HT1080 (cell line): Measurements from ENCODE around the gene PRPF4. TPM values are rescaled to one million over a fixed set of nuclear protein-coding genes. Genes with fewer than 3 reads are reported as not detected.
"Not testable (repeated sequence)": the region's sequence is repeated elsewhere in the genome, so short reads cannot be mapped to it uniquely, and the experiment has no call there.

ENCODE experiments used
- DNase-seq: peaks from one replicate; pipeline ENCODE4 v3.0.0-alpha.2; 2015; ENCODE audit warnings: low read depth
- total RNA-seq: library from RNA; depleted of rRNA; stranded (reverse); fragments of >200 nt; shearing (Covaris generic); gene quantifications from 2 replicates; pipeline ENCODE4 v1.2.3, GENCODE V29; 2014

PRPF4 gene
- total RNA-seq, 1 experiment from 2014 or later, result 98.4 TPM

DNA sequence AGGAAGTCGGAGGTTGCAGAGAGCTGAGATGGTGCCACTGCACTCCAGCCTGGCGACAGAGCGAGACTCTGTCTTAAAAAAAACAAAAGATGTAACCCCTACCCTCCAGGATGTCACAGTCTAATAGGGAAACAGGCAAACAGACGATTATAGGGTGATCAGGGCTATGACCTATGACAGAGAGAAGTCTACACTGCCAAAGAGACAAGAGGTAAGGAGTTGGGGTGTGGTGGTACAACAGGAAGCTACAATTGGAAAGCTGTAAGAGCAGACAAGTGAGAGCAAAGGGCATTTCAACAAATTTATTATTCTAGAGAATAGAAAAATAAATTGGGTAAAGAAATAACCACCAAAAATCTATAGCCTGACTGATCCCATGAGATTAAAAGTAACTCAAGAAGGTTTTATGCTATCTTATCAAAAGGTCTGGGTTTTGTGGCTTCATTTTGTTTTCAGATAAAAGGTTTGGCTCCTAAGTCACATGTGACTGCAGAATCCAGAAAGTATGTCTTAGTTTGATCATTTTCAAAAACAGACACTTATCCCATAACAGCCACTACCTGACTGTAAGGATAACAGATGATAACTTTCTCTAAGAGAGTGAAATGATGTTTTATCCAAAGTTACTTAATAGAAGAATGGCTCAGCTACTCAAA lies 7.4 kb upstream of the PRPF4 start:
- DNase-seq, result no peak

DNA sequence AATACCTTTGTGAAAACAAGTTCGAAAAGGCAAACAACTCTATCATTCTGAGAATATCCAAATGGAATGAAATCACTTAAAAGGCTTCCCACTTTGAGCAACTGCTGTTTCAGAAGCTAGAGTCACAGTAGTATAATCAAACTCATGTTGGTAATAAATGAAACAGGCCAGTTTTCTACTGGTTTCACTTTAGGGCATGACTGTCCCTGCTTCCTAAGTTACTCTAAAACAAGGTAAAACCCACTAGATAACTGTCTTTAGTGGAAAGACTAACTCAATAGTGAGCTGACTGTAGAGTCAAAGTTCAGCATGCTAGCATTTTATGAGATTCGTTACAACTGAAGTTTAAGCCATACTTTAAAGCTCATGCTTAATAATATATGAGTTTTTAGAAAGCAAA lies 6.1 kb upstream of the PRPF4 start:
- no peak for DNase-seq

DNA sequence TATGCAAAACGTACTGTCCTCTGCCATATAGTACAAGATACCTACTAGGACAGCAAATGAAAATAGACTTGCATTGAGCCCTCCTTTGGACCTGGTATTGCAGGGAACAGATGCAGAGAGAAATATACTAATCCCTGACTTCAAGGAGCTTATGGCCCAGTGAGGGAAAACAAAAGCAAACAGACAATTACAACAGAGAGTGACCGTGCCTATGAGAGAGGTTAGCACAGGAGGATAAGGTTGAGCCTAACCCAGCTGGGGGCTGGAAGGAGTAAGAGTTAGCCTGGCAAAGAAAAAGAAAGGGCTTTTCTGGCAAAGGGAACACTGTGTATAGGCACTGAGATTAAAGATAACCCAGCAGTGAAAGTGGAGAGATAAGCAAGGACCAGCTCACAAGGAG lies 5.6 kb upstream of the PRPF4 start:
- DNase-seq, result no peak

DNA sequence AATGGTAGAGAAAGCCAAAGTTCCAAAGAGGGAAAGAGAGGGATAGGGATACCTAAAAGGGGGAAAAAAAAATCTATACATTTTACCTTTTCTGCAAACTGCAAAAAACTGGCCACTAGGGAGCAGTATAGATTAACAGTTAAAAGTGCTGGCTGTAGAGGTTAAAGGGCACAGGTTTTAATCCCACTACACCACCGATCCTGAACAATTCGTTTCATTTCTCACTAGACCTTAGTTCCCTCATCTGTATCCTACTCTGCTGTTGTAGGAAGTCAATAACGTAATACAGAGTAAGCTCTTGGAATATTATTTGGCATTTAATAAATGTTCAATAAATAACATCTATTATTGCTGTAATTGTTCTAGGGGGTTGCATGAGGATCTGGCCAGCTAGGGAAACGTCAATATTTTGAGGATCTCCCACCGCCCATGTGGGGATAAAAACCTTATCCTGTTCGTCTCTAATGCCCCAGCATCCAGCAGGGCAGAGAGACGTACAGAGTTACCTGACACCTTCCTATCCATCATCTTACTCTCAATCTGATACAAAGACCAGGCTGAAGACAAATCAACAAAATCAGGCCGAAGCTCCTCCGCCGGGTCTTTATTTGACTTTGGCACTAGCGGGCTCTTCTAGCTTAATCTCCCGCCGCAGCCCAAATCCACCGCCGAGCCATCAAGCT lies 843 bp upstream of the PRPF4 start:
- DNase-seq, result peak; percentile 60

DNA sequence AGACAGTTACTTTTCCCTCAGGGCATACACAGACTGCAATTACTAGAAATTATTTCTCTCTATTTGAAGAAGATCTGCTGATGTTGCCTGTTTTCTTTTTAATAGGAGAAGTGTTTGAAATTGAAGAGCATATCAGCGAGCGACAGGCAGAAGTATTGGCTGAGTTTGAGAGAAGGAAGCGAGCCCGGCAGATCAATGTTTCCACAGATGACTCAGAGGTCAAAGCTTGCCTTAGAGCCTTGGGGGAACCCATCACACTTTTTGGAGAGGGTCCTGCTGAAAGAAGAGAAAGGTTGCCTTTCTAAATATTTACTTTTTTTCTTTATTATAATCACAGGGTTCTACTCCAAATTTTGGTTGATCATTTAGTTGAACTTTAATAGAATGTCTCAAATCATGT lies 3.4 kb downstream of the PRPF4 start:
- DNase-seq, result no peak

DNA sequence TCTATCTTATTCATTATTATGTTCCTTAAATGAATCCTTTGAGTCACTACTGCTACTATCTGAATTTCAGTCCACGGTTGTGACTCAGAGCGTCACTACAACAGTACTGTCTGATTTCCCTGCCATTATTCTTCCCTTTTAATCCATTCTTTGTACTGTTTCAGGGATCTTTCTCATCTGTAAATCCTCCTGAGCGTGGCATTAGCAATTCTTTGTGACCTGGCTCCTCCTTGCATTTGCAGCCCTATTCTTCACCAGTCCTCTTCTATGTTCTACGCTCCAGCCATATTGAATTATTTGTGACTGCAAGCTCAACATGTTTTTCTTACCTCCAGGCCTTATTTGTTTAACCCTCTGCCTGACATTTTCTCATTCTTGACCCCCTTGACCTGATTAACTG lies 5.9 kb downstream of the PRPF4 start:
- DNase-seq, result no peak

DNA sequence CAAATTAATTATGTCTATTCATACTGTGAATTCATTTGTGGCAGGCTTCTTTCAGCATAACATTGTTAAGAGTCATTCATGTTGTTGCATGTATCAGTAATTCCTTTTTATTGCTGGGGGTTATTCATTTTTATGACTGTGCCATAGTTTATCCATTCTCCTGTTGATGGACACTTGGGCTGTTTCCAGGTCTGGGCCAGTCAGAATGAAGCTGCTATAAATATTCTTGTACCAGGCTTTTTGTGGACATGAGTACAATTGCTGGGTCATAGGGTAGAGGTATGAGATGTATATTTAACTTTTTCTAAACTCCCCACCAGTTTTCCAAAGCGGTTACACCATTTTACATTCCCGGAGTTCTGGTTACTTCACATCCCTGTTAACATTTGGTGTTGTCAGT lies 13.6 kb downstream of the PRPF4 start:
- DNase-seq, result no peak

DNA sequence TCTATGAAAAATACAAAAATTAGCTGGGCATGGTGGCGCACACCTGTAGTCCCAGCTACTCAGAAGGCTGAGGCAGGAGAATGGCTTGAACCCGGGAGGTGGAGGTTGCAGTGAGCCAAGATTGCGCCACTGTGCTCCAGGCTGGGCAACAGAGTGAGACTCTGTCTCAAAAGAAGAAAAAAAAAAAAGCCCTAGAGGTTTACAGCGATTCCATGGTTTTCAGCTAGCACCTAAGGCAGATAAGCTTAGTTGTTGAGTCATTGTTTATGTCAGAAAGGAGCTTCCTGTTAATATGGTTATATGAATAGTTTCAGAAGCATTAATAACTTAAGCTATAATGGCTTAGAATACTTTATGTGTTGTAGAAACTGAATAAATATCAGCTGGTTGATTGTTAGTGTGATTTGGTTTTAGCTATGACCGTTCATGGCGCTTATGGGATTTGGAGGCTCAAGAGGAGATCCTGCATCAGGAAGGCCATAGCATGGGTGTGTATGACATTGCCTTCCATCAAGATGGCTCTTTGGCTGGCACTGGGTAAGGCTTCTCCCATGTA lies 14.7 kb downstream of the PRPF4 start:
- DNase-seq, result no peak

DNA sequence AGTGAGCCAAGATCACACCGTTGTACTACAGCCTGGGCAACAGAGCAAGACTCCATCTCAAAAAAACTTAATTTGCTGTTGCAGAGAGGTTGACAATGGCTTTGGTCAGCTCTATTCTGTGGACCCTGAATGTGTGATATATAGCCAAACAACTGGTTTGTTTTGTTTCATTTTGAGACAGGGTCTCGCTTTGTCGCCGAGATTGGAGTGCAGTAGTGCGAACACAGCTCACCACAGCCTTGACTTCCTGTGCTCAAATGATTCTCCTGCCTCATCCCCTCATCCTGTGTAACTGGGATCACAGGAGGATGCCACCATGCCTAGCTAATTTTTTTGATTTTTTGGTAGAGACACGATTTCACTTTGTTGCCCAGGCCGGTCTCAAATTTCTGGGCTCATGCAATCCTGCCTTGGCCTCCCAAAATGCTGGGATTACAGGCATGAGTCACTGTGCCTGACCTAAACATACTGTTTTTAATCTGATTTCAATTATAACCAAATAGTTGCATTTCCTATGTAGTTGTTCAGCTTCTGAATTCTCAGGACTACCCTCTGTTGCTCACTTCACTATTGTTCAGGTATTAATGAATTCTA lies 17.9 kb downstream of the PRPF4 start:
- DNase-seq, result no peak

DNA sequence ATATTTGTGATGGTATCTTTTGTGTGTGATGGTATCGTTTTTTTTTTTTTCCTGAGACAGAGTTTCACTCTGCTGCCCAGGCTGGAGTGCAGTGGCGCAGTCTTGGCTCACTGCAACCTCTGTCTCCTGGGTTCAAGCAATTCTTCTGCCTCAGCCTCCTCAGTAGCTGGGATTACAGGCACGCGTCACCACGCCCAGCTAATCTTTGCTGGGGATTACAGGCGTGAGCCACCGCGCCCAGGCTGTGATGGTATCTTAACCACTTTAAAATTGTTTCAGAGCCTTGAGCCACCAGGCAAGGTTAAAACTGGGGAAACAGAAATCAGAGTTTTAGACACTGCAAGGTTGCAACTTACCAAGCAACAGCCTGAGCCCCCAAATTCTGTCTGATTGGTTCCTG lies 20.8 kb downstream of the PRPF4 start:
- not testable (repeated sequence) for DNase-seq

DNA sequence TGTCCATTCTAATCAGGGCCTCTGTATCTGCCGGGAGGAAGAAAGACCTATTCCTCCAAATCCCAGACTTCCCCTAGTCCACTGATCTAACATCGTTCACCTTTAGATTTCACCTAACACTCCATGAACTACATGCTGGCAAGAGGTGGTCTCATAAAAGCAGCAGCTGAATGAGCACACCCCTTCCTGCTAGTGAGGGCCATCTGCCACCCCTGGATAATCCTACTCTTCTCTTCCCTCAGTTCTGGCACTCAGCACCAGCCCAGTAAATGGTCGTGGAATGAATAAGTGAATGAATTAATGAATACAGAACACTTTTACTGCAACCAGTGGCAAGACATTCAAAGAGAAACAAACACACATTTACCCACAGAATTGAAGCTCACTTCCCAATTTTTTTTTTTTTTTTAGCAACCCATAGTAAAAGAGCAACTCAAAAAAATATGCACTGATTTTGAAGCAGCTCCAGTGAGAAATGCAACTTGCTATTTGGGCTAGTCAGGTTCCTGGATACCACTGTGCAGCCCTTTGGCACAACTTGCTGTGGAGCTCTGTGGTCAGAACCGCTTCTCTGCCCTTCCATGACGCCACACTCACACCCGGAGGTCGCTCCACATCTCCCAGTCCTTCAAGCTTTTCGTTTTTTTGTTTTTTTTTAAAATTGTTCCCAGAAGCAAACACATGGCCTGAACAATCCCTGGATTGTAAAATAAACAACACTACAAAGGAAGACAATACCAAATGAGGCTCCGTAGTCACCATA lies 21.5 kb downstream of the PRPF4 start:
- no peak for DNase-seq

DNA sequence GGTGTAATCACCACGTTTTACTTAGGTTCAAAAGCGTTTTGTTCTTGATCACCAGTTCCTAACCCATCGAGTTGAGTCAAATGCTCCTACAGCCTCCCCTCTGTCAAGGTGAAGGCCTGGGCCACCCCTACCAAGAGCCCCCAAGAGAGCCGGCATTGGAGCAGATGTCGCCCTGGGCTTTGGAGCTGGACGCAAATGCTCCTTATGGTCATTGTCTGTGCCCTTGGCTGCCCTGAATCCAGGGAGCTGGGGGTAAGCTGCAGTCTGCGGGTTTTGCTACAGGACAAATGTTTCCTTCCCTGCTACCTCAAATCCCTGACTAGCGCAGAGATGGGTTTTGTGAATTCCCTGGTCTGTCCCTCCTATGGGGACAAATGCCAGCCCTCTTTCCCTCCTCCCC lies 22.9 kb downstream of the PRPF4 start:
- no peak for DNase-seq

DNA sequence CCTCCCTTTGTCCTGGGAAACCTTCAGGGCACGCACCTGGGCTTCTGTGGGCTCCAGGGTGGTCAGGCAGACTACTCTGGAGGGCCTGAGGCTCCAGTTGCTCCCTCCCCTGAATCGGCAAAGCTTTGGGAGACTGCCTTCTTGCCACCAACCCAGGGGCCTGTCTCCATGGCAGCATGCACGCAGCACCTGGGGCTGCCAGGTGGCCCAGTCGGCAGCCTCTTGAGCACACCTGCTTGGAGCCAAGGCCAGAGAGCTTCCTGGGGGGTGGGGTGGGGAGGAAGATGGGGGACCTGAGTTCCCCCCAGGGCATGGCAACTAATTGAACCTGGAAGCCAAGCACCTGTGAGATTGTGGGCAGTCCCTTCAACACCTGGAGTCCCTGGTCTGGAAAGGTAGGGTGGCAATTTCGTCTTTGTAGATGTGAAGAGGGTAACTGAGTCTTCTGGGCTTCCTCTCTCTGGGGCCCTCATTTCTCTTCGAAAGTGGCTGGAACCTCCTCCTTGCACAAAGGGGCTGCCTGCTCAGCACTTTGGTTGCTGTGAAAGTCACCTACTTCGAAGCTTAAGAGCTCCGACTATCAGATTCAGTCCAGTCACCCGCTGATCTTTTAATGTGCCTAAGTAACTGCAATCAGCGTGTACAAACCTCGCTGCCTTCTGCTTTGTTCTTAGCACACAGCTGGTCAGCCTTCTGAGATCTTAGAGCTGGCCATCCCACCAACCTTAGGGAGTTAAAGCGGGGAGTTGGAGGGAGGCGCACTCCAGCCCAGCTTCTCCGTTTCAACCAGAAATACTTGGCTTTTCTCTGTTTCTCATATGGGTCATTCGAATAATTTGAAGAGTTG lies 23.7 kb downstream of the PRPF4 start:
- no peak for DNase-seq

DNA sequence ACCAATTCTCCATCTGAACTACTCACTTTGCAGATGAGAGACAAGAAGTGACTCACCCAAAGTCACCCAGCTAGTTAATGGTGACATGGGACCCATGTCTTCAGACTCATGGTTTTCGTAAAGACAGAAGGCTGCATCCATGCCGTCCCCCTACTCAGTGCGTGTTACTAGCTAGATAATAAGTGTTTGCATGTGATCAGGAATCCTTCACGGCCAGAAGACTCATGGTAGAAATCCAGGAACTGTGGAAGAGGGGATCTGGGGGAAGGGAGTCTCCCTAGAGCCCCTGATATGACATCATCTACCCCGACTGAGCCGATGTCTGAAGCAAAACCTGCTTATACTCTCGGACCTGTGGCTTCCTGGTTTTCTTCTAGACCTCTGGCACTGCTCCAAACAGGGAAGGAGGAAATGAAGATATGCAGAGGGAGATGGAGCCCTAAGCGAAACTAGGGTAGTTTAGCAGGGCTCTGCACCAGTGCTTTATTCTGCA lies 24.4 kb downstream of the PRPF4 start:
- peak; percentile 36 for DNase-seq

DNA sequence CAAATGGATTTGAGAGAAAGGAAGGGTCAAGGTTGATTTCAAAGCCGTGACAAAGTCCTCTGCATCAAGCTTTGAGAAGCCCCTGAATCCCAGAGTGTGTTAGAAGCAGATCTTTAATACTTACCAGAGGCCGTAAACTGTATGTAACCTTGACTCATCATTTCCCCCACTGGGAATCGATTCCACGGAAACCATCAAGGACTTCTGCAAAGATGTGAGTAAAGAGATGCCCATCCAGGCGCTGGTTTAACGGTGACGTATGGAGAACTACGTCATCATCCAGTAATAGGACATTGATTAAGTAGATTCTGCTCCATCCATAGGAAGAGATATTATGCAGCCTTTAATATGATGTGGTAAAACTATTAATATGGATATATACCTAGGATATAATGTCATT lies 26.1 kb downstream of the PRPF4 start:
- no peak for DNase-seq

DNA sequence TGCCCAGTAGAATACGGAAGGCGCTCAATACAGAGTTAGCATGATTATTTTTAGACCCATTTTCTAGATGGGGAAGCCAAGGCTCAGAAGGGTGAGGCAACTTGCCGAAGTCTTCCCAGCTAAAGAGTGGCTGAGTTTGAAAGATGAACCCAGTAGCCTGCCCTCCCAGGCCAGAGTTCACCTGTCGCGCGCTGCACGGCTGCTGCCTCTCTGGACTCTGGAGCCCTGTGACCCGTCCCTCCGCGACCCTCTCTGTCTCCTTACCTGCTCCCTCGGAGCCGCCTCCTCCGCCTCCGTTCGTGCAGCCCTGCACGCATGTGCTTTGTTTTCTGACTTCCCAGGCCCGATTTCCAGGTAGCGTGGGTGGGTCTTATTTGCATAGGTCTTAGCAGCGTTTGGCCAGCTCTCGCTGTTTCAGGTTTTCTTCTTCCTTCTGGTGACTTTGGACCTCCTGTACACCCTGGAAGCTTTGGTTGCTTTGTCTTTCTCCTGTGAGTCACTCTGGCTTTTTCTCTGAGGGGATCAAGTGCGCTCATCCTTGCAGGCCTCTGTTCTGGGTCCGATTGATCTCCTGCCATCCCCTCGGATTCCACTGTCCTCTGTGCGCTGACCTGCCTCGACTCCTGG lies 27.4 kb downstream of the PRPF4 start, which contains the start of gene RNF183:
TSS of gene RNF183 (minus strand) at position 585 of the 627 bp plus-strand sequence. CDS start 5,192 bp downstream, outside the sequence.
- DNase-seq, result no peak

DNA sequence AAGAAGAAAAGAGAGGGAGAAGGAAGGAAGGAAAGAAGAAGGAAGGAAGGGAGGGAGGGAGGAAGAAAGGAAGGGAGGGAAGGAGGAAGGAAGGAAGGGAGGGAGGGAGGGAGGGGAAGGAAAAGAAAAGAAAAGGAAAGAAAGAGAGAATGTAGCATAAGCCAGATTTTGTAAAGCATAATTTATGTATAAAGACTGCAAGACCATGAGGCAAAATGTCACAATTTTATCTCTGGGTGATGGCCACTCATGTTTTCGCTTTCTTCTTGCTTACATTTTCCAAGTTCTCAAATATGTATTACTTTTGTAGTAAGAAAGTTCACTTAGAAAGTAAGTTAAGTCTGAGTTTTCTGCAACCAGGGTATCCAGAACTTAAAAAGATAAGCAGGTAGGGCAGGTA lies 31.1 kb downstream of the PRPF4 start:
- no peak for DNase-seq

DNA sequence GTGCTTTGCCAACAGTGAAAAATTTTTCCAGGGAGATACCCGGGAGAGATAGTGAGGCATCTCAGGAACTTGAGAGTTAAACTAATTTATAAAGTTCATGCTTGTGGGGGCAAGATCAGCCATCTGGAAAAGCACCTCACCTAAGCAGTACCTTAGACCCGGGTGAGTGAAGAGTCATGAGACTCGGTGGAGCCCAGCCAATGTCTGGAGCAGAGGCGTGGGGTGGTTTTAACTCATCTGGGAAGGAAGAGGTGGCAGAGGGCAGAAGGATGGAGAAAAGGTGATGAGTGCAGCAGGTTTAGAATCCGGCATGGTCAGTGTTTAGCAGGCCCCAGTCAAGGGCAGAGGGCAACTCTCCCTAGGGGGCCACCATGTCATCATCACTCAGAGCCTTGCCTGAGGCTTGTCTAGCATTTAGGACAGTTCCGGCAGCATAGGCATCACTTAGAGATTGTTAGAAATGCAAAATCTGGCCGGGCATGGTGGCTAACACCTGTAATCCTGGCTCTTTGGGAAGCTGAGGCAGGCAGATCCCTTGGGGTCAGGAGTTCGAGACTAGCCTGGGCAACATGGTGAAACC lies 32.0 kb downstream of the PRPF4 start:
- no peak for DNase-seq

DNA sequence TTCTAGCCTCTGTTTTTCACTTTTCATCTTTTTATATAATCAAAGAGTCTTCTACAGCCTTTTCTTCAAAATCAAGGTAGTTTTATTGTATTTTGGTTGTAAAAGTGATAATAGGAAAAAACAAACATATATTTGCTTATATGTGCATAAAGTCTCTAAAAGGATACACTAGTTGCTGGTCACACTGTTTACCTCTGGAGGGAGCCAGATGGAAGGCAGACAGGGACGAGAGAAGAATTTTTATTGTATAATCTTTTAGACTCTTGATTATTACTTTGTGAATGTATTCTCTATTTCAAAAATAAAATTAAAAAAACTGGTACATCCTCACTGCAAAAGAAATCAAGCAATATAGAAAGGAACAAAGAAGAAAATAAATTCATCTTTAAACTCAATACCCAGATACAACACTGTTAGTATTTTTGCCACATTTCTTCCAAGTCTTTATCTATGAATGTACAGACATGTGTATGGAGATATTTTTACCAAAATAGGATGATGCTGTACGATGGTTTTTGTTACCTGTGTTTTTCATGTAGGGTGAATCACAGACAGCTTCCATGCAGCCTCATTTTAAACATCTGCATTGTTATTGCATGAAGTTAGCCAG lies 33.9 kb downstream of the PRPF4 start:
- peak; percentile 10 for DNase-seq
